Stimulated activated CD8-positive, alpha-beta memory T cell treated with anti-CD3 and anti-CD28 coated beads, Interleukin-7, amount 100 ng/mL, for 4 hours (primary cell): ENCODE results near the gene KLF13.
A peak's percentile ranks its signal among the peaks of the same experiment; 100 is the strongest.

Experiments used
- DNase-seq, 2 donors: peaks; one replicate each; pipeline ENCODE4 v3.0.0-alpha.2; 2020; ENCODE audit warnings: low read depth in 2 of 2

KLF13 gene

DNA sequence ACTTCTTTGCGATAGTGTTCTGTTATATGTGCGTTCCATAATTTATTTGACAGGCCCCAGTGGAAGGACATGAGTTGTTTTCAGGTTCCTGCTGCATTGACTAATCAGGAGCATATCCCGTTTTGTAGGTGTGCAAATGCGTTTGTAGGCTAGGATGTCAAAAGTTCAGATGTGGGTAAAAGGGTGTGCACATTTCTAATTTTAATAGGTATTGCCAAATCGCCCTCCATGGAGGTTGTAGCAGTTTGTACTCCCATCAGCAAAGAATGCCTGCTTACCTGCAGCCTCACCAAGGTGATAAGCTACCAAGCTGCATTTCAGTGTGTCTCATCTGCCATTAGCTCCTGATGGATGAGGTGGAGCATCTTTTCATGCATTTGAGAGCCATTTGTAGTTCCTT lies 36.3 kb downstream of the KLF13 start:
- DNase-seq, result no peak

DNA sequence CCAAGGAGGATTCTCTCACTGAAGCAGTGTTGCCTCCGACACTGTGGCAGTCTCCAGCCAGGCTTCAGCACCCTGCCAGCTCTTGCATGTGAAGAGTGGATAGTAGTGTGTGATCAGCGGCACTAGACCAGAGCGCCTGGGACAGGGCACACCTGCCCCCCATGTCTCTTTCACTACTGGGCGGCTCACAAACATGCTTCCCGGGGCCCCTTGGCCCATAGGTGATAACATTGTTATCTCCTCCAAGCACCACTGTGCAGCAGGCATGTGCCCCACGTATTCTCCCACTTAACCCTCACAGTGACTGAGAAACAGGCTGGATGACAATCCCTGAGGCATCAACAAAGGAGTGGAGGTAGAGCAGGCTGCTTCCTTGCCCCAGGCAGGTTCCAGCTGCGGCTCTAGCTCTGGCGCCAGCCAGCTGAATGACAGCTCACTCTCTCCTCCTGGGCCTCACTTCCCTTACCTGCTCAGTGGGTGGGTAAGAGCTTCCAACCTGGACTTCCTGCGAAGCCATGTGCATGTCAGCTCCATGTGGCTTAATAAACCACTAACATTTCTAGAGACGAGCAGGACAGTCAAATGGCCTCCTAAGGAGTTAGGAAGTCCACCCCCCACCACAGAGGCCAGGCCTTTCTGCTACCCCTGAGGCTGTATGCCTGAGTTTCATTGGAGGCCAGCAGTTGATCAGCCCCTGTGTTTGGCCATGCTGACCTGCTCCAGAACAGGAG lies 37.8 kb downstream of the KLF13 start:
- DNase-seq, result peak in 1 of 2 donors; percentile 31

DNA sequence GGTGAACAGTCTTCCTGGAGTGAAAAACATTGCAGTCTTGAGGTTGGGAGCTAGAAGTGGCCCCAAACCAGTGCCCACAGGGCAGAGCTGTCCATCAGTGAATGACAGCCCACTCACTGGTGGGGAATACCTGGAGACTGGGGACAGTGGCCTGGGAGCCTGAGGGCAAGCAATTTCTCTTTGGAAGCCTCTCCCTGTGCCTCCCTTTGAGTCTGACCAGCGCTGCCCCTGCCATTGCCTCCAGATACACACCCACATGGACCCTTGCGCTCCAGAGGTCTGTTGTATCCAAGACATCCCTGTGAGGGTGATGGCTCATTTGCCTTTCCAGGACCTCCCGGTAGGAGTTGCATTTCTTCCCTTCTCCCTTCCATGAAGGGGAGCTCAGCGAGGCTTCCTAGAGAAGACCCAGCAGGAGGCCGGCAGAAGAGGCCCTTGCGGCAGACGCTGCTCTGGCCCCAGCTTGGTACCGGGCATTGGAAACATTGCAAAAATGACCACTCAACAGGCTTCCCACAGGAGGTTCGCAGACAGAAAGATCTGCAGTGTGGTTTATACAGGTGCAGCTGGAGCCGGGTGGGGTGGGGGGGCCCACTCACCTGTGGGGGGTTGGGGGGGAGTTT lies 38.5 kb downstream of the KLF13 start:
- DNase-seq, result no peak

DNA sequence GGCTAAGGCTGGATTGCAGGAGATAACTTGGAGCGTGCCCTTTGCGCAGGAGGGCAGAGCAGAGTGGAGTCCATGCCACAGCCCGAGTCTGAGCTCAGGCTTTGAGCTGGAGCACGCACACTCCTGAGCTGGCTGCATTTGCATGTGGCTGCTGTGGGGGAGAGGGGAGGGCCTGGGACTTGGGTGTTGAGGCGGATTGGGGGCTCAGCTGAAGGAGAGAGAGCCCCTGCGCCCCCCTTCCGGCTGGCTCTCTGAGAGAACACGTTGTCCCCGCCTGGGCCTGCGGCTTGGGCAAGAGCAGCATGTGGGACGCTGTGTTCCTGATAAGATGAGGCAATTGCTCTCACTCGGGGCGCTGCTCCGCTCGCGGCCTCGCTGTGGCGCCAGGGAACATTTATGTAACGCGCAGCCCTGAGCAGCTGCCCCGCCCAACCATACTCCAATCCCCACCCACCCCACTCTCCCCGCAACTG lies 39.1 kb downstream of the KLF13 start:
- DNase-seq, result peak; percentile 71 to 77

DNA sequence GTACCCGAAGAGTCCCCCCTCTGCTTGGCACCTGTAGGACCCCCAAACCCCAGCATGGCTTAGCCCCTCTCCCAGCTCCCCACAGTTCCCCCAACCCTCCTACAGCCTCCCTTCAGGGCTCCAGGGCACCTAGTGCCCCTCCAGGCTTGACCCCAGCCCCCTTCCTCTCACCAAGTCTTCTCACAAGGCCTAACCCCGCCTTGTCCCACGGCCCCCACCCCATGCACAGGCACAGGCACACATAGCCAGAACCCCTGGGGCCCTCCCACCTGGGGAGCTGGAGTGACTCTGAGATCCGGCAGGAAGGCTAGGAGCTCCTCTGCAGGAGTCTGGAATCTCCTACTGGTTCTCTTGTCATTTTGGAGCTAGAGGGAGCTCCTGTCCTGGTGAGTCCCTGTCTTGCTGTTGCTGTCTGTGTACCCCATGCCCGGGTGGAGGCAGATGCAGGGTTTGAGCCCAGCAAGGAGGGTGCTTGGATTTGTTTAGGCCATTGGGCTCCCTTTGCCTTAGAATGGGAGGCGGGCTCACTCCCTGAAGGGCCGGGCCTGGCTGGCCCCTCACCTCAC lies 39.6 kb downstream of the KLF13 start:
- no peak for DNase-seq

GRCh38 chr15:31367021-31367729 lies 40.5 kb downstream of the KLF13 start:
- no peak for DNase-seq

DNA sequence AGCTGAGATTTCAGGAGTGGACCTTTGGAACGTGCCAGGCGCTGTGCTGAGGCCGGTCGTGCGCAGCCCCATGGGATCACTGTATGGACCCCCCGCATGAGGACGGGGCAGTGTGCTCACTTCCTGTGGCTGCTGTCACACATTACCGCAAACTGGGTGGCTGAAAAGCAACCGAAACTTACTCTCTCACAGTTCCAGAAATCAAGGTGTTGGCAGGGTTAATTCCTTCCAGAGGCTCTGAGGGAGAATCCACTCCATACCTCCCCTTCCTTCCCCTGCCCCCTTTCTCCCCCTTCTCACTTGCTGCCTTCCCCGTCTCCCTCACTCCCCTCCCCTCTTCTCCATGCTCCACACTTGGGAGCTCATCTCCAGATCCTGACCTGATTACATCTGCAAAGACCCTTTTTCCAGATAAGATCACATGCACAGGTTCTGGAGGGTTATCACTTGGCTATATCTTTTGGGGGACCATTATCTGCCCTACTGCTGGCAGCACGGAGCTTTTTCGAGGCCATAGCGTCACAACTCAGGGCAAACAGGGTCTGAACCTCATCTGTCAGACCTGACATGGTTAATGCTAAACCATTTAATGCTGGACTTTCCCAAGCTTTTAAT lies 41.2 kb downstream of the KLF13 start:
- DNase-seq, result no peak

- no peak for DNase-seq
Measured at GRCh38 chr15:31369727-31370126, 43.1 kb downstream of the KLF13 start.

GRCh38 chr15:31371520-31372240 lies 45.0 kb downstream of the KLF13 start:
- DNase-seq, result no peak

DNA sequence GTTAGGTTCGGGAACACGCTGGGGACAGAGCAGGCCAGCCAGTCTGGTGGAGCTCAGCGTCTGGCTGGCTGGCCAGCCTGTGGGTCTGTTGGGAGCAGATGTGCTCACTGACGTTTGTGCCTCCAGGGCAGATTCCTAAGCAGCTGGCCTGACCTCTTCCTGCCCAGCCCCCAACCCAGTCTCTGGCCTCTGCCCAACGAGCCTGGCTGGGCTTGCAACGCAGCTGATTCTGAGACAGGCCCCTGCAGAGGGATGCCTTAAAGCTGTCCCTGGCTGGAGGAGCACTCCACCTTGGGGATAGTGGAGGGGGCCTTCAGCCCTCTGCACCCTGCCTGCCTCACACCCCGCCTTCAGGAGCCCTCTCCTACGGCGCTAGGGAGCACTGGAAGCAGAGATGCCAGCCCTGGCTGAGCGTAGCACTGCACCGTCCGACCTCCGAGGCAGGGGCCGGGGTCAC lies 46.0 kb downstream of the KLF13 start:
- no peak for DNase-seq

DNA sequence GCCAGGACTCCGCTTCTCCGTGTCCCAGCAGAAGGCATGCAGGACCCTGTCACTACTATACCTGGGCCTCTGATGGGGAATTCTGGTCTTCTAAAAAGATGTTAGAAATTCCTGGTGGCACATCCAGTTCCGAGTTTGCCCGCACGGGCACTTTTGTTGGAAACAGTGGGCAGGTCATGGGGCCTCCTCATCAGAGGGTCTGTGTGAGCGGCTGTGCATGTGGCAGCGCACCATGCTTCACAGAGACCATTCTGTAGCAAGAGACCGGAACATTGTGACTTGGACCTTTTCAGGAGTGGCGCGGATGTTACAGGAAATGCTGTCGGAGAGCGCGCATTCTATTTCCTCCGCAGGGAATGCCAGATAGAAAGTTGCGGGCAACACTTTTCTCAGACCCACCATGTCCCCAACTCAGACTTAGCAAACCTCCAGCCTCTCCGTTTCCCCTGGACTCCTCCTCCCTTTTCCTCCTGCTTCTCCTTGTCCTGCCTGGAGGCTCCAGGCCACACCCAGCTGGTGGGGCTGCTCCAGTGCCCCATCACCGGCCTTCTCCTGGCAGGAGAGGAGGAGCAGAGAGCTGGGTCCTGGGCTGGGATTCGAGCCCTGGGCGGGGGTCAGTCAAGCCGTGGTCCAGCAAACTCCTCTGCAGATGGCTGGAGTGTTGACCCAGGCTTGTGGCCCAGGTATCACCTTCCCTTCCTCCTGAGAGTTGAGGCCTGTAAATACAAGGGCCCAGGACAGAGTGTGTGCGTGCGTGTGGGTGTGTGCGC lies 46.6 kb downstream of the KLF13 start:
- DNase-seq, result no peak

DNA sequence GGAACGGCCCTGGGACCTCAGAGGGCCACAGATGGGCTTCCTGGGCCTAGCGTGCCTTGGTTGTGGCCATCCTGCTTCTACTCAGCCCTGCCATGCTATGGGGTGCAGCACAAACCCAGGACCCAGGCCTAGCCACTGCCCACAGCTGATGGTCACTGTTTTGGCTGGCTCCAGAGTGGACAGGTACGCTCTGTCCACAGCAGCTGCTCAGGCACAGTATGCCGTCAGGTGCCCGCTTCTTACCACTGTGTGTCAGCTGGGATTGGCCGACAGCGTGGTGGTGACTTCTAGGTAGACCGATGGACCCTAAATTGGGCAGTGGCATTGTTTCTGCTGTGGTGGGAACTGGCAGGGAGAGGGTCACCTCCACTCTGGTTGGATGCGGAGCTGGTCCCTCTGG lies 47.3 kb downstream of the KLF13 start:
- no peak for DNase-seq

DNA sequence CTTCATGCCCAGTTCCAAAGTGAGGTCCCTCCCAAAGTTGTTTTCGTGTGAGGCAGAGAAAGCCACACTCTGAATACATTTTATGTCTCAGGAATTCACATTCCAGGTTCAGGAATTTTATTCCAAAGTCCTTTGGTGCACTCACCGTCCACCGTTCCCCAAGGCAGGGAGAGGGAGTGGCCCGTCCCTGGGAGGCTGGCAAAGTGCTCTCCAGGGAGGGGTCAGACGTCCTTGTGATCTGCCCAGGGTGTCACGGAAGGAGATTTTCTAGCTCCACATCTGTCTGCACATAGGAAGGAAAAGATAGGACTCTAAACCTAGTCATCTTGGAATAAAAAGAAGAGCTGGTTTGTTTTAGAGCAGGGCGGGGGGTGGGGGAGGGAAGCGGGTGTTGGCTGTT lies 47.9 kb downstream of the KLF13 start:
- DNase-seq, result no peak

GRCh38 chr15:31374986-31375385 lies 48.4 kb downstream of the KLF13 start:
- no peak for DNase-seq

GRCh38 chr15:31375772-31376171 lies 49.1 kb downstream of the KLF13 start:
- no peak for DNase-seq

GRCh38 chr15:31376511-31376910 lies 49.9 kb downstream of the KLF13 start:
- no peak for DNase-seq

- DNase-seq, result no peak
Measured at GRCh38 chr15:31377030-31377429, 50.4 kb downstream of the KLF13 start.

- DNase-seq, result no peak
Measured at GRCh38 chr15:31378363-31378903, 51.8 kb downstream of the KLF13 start.

DNA sequence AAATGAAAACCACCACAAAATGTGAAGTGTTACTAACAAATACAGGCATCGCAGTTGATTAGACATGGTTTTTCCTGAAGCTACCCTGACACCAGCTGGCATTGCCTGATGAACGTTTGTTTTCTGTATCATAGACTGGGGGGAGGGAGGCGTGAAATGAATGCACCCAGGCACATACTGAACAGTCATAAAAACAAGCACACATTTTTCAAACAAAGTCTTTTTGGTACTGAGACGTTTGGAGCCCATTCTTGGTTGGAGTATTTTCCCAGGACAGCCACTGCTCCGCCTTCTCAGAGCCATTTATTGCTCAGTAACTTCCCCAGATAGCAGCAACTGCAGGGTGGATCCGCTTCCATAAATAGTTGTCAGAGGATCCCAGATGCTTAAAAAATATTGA lies 52.4 kb downstream of the KLF13 start:
- DNase-seq, result no peak

DNA sequence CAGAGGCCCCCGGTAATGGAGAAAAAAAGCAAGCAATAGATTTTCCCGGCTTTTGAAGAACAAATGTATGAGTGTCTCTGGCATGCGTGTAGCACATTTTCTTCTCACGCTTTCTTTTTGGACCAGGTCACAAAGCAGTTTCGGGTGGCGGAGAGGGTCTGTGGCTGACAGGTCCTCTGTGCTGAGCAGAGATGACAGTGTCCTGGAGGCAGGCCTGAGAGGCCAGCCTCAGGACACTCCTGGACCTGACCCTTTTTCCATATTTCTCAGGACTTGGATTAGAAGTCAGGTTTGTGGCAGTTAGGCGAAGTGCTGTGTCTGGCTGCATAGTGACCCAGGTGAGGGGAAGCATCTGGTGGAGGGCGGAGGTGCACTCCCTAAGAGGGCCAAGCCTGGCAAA lies 52.9 kb downstream of the KLF13 start:
- no peak for DNase-seq
